Endometrial microvascular endothelial cells (primary cell): ENCODE measurements around the gene OR8B8. TPM values are rescaled to one million over a fixed set of nuclear protein-coding genes. Genes with fewer than 3 reads are reported as not detected.
"Not testable (repeated sequence)": the region's sequence is repeated elsewhere in the genome, so short reads cannot be mapped to it uniquely, and the experiment has no call there.

Experiments
- in situ Hi-C: cut with HindIII; loops from 2 replicates; pipeline ENCODE4 v1.10.0; 2017; ENCODE audit warnings: low sequenced_read_pairs, low pct_unique_long_range_greater_than_20kb; ENCODE audit errors: inconsistent ontology term
- total RNA-seq: library from RNA; depleted of rRNA; stranded (reverse); fragments of >200 nt; gene quantifications from one replicate; pipeline ENCODE4 v1.2.3, GENCODE V29; 2015; ENCODE audit errors: inconsistent ontology term

Gene OR8B8
- total RNA-seq, 1 donor from 2014 or later: not detected

GRCh38 chr11:124446916-124447315 lies 1.4 kb upstream of the OR8B8 start:
- in situ Hi-C loops: no loop called here

GRCh38 chr11:124442847-124443246 lies 2.6 kb downstream of the OR8B8 start:
- in situ Hi-C loops: no loop called here

GRCh38 chr11:124442442-124442841 lies 3.1 kb downstream of the OR8B8 start:
- in situ Hi-C loops: no loop called here

- in situ Hi-C loops: no loop called here
Measured at GRCh38 chr11:124441519-124441918, 4.0 kb downstream of the OR8B8 start.

GRCh38 chr11:124441081-124441480 lies 4.4 kb downstream of the OR8B8 start:
- in situ Hi-C loops: no loop called here

- in situ Hi-C loops: no loop called here
Measured at GRCh38 chr11:124440608-124441007, 4.9 kb downstream of the OR8B8 start.

- in situ Hi-C loops: no loop called here
Measured at GRCh38 chr11:124434699-124435098, 10.8 kb downstream of the OR8B8 start.

GRCh38 chr11:124429599-124429998 lies 15.9 kb downstream of the OR8B8 start:
- in situ Hi-C loops: no loop called here

- in situ Hi-C loops: no loop called here
Measured at GRCh38 chr11:124424384-124424921, 21.0 kb downstream of the OR8B8 start, which contains the start of gene OR8B4. TSS of gene OR8B4 (minus strand) at chr11:124424871. CDS start at chr11:124424871, 0 bp downstream.

- in situ Hi-C loops: no loop called here
Measured at GRCh38 chr11:124421043-124421442, 24.5 kb downstream of the OR8B8 start.

- in situ Hi-C loops: no loop called here
Measured at GRCh38 chr11:124415356-124415923, 30.1 kb downstream of the OR8B8 start.

GRCh38 chr11:124409906-124410305 lies 35.6 kb downstream of the OR8B8 start:
- in situ Hi-C loops: no loop called here

GRCh38 chr11:124405581-124405980 lies 39.9 kb downstream of the OR8B8 start:
- in situ Hi-C loops: no loop called here

GRCh38 chr11:124403186-124403585 lies 42.3 kb downstream of the OR8B8 start:
- in situ Hi-C loops: not testable (repeated sequence)

- in situ Hi-C loops: no loop called here
Measured at GRCh38 chr11:124402326-124402922, 43.1 kb downstream of the OR8B8 start.

- in situ Hi-C loops: no loop called here
Measured at GRCh38 chr11:124398924-124399323, 46.6 kb downstream of the OR8B8 start, which contains the start of gene OR8B3. TSS of gene OR8B3 (minus strand) at chr11:124399024. CDS start at chr11:124397351, 1,673 bp downstream.

- in situ Hi-C loops: not testable (repeated sequence)
Measured at GRCh38 chr11:124396847-124397246, 48.6 kb downstream of the OR8B8 start.

GRCh38 chr11:124394408-124394807 lies 51.1 kb downstream of the OR8B8 start:
- in situ Hi-C loops: no loop called here
